H9 (cell line): Measurements from ENCODE around the gene APOL1. TPM values are rescaled to one million over a fixed set of nuclear protein-coding genes. Genes with fewer than 3 reads are reported as not detected.
A peak's percentile ranks its signal among the peaks of the same experiment; 100 is the strongest.

Experiments
- DNase-seq: peaks from one replicate; pipeline ENCODE4 v3.0.0-alpha.2; 2017
- H2AFZ ChIP-seq: one replicate; pipeline ENCODE4 v1.6.1; 2013; ENCODE audit warnings: mild to moderate bottlenecking, low read length, control low read depth, moderate library complexity
- H2AK5ac ChIP-seq: 2 replicates; pipeline ENCODE4 v1.6.1; 2013; ENCODE audit warnings: low read length, control low read depth, mixed read lengths; ENCODE audit not compliant: insufficient read length
- H2BK120ac ChIP-seq: one replicate; pipeline ENCODE4 v1.6.1; 2013; ENCODE audit warnings: low read depth, mild to moderate bottlenecking, low read length, control low read depth, inconsistent platforms; ENCODE audit not compliant: poor library complexity, severe bottlenecking
- H2BK12ac ChIP-seq: 2 replicates; pipeline ENCODE4 v1.6.1; 2013; ENCODE audit warnings: low read length, control low read depth, mixed read lengths, low read depth; ENCODE audit not compliant: insufficient read length
- H2BK15ac ChIP-seq: 2 replicates; pipeline ENCODE4 v1.6.1; 2013; ENCODE audit warnings: low read depth, low read length, control low read depth
- H2BK20ac ChIP-seq: one replicate; pipeline ENCODE4 v1.6.1; 2013; ENCODE audit warnings: low read depth, mild to moderate bottlenecking, low read length, control low read depth, inconsistent platforms; ENCODE audit not compliant: poor library complexity, severe bottlenecking
- H2BK5ac ChIP-seq: 2 replicates; pipeline ENCODE4 v1.6.1; 2013; ENCODE audit warnings: low read length, control low read depth, mixed read lengths; ENCODE audit not compliant: insufficient read length
- H3K14ac ChIP-seq: 2 replicates; pipeline ENCODE4 v1.6.1; 2013; ENCODE audit warnings: low read length, control low read depth; ENCODE audit not compliant: insufficient read depth
- H3K18ac ChIP-seq: 2 replicates; pipeline ENCODE4 v1.6.1; 2013; ENCODE audit warnings: low read depth, mild to moderate bottlenecking, mixed read lengths, low read length, control low read depth; ENCODE audit not compliant: insufficient read length
- H3K23ac ChIP-seq: 2 replicates; pipeline ENCODE4 v1.6.1; 2013; ENCODE audit warnings: low read length, control low read depth, mixed read lengths, low read depth; ENCODE audit not compliant: insufficient read length
- H3K23me2 ChIP-seq: 2 replicates; pipeline ENCODE4 v1.6.1; 2013; ENCODE audit warnings: low read depth, mild to moderate bottlenecking, mixed read lengths, low read length, control low read depth; ENCODE audit not compliant: insufficient read length, poor library complexity, severe bottlenecking
- H3K27ac ChIP-seq: 2 replicates; pipeline ENCODE4 v1.5.1; 2013; ENCODE audit warnings: low read length, control low read depth, mixed read lengths, low read depth; ENCODE audit not compliant: insufficient read length
- H3K27me3 ChIP-seq: 2 replicates; pipeline ENCODE4 v1.6.1; 2013; ENCODE audit warnings: low read length, control low read depth, inconsistent platforms; ENCODE audit not compliant: insufficient read depth
- H3K4ac ChIP-seq: 2 replicates; pipeline ENCODE4 v1.6.1; 2013; ENCODE audit warnings: low read depth, mild to moderate bottlenecking, control low read depth, inconsistent platforms, low read length, moderate library complexity
- H3K4me1 ChIP-seq: 2 replicates; pipeline ENCODE4 v1.6.1; 2013; ENCODE audit warnings: low read length, control low read depth, inconsistent platforms; ENCODE audit not compliant: insufficient read depth
- H3K4me2 ChIP-seq: 2 replicates; pipeline ENCODE4 v1.6.1; 2013; ENCODE audit warnings: low read length, control low read depth, mixed read lengths; ENCODE audit not compliant: insufficient read length, insufficient read depth
- H3K56ac ChIP-seq: 2 replicates; pipeline ENCODE4 v1.6.1; 2013; ENCODE audit warnings: low read depth, mild to moderate bottlenecking, mixed read lengths, low read length, control low read depth; ENCODE audit not compliant: insufficient read length
- H3K79me1 ChIP-seq: 2 replicates; pipeline ENCODE4 v1.6.1; 2013; ENCODE audit warnings: low read depth, mild to moderate bottlenecking, moderate library complexity, low read length, control low read depth, inconsistent platforms; ENCODE audit not compliant: insufficient read depth, poor library complexity, severe bottlenecking
- H3K79me2 ChIP-seq: 2 replicates; pipeline ENCODE4 v1.6.1; 2013; ENCODE audit warnings: low read length, control low read depth, inconsistent platforms; ENCODE audit not compliant: insufficient read depth
- H3K9ac ChIP-seq: 2 replicates; pipeline ENCODE4 v1.6.1; 2013; ENCODE audit warnings: low read length, control low read depth, mixed read lengths; ENCODE audit not compliant: insufficient read length; ENCODE audit errors: extremely low read depth
- H3K9me3 ChIP-seq: one replicate; pipeline ENCODE4 v1.6.1; 2013; ENCODE audit warnings: low read depth, low read length, inconsistent platforms; ENCODE audit not compliant: control insufficient read depth
- H3T11ph ChIP-seq: one replicate; pipeline ENCODE4 v1.6.1; 2013; ENCODE audit warnings: mild to moderate bottlenecking, low read length, control low read depth, inconsistent platforms
- H4K20me1 ChIP-seq: one replicate; pipeline ENCODE4 v1.6.1; 2013; ENCODE audit not compliant: control insufficient read depth, insufficient read length, insufficient read depth
- H4K5ac ChIP-seq: 2 replicates; pipeline ENCODE4 v1.6.1; 2013; ENCODE audit warnings: low read depth, mild to moderate bottlenecking, mixed read lengths, low read length, control low read depth; ENCODE audit not compliant: insufficient read length
- H4K8ac ChIP-seq: replicated peaks from 2 replicates; pipeline ENCODE4 v1.6.1; 2013; ENCODE audit warnings: low read length, control low read depth, mixed read lengths, low read depth; ENCODE audit not compliant: insufficient read length
- H4K91ac ChIP-seq: 2 replicates; pipeline ENCODE4 v1.6.1; 2013; ENCODE audit warnings: low read depth, mild to moderate bottlenecking, moderate library complexity, mixed read lengths, low read length, control low read depth; ENCODE audit not compliant: insufficient read length
- H3K27ac Mint-ChIP-seq, 3 experiments: 2 replicates in 2 of 3; 3 replicates in 1 of 3; pipeline ENCODE4 v1.8.0; 2020 to 2021; ENCODE audit warnings: mixed read lengths in 3 of 3, mild to moderate bottlenecking in 1 of 3, moderate library complexity in 1 of 3
- H3K27me3 Mint-ChIP-seq: 2 replicates; pipeline ENCODE4 v1.8.0; 2021; ENCODE audit warnings: low read depth, mild to moderate bottlenecking, moderate library complexity, mixed read lengths
- H3K36me3 Mint-ChIP-seq, 3 experiments: 2 replicates in 2 of 3; 3 replicates in 1 of 3; pipeline ENCODE4 v1.8.0; 2020 to 2021; ENCODE audit warnings: low read depth in 3 of 3, mixed read lengths in 3 of 3; ENCODE audit not compliant: insufficient read depth in 1 of 3
- H3K4me1 Mint-ChIP-seq, 2 experiments: 2 replicates each; pipeline ENCODE4 v1.8.0; 2020; ENCODE audit warnings: mixed read lengths in 2 of 2
- H3K4me3 Mint-ChIP-seq, 2 experiments: 2 replicates in 1 of 2; 3 replicates in 1 of 2; pipeline ENCODE4 v1.8.0; 2020 to 2021; ENCODE audit warnings: mild to moderate bottlenecking in 2 of 2, mixed read lengths in 2 of 2, moderate library complexity in 1 of 2
- H3K9me3 Mint-ChIP-seq, 2 experiments: 2 replicates in 1 of 2; 3 replicates in 1 of 2; pipeline ENCODE4 v1.8.0; 2020; ENCODE audit warnings: mild to moderate bottlenecking in 2 of 2, mixed read lengths in 2 of 2, moderate library complexity in 1 of 2
- CTCF ChIP-seq: fragments of 200-600 bp; sonication (generic); conservative IDR thresholded peaks from 3 replicates; pipeline ENCODE4 v1.8.0; 2021; ENCODE audit warnings: antibody characterized with exemption, mild to moderate bottlenecking
- WGBS: extraction: QIAGEN DNeasy Blood & Tissue Kit; methylation state at CpG from one replicate; pipeline ENCODE4 v1.1.7; 2013; ENCODE audit warnings: missing lambda C conversion rate, low lambda C conversion rate, mixed read lengths; ENCODE audit not compliant: insufficient read length; ENCODE audit errors: extremely low coverage; 5-methylcytosine and 5-hydroxymethylcytosine counted together
- total RNA-seq: library from RNA; stranded (reverse); gene quantifications from 2 replicates; pipeline ENCODE4 v1.2.1, GENCODE V29; 2021

APOL1 gene
- total RNA-seq, 1 experiment from 2014 or later: not detected

- Histone ChIP-seq H3K4me1 (no peaks in the 10 kb centered on the region), H3K23ac (no peak overlapping the region), H3K79me1 (no peaks in the 10 kb centered on the region), H3T11ph (no peak overlapping the region), H3K27me3 (no peaks in the 10 kb centered on the region), H2BK15ac (no peak overlapping the region), H4K5ac (no peak overlapping the region), H3K23me2 (peaks cover 9% of the 10 kb centered on the region), H3K4ac (no peak overlapping the region), H2AFZ (no peak overlapping the region), H2AK5ac (no peak overlapping the region), H3K14ac (peak overlapping the region; percentile 84), H3K56ac (no peak overlapping the region), H3K9me3 (no peaks in the 10 kb centered on the region), H3K9ac (peak overlapping the region; percentile 88), H2BK12ac (no peak overlapping the region), H3K79me2 (no peaks in the 10 kb centered on the region; the same call in 1 of the 2 replicates), H3K27ac (no peak overlapping the region), H4K91ac (peak overlapping the region; percentile 14), H2BK120ac (no peak overlapping the region), H4K20me1 (no peaks in the 10 kb centered on the region), H4K8ac (no peak overlapping the region), H2BK5ac (no peak overlapping the region), H3K4me2 (peak overlapping the region; percentile 97), H2BK20ac (no peak overlapping the region), H3K18ac (no peak overlapping the region)
- H3K27me3 Mint-ChIP-seq: no peaks in the 10 kb centered on the region; the same call in 1 of the 2 replicates
- no CpG with 5 or more reads among the region's 5 CpGs for WGBS
- peak; percentile 18 for DNase-seq
- peak overlapping the region; percentile 77 to 98 (median 94); a peak in 4 of 7 replicates for H3K27ac Mint-ChIP-seq
- peaks cover 7 to 23% (median 17%) of the 10 kb centered on the region in 3 experiments for H3K36me3 Mint-ChIP-seq
- no peak for TF ChIP-seq CTCF
- H3K9me3 Mint-ChIP-seq: peaks cover 0 to 5% of the 10 kb centered on the region in 2 experiments; a peak in 2 of 5 replicates
- H3K4me3 Mint-ChIP-seq: peak overlapping the region; percentile 80 to 88
- H3K4me1 Mint-ChIP-seq: peaks cover 30 to 31% of the 10 kb centered on the region in 2 experiments
Observed at GRCh38 chr22:36238373-36239149, 14.4 kb upstream of the APOL1 start.
